Fibroblast of lung (primary cell): ENCODE results near the gene HSD17B3. TPM values are rescaled to one million over a fixed set of nuclear protein-coding genes. Genes with fewer than 3 reads are reported as not detected.
"Not testable (repeated sequence)": the region's sequence is repeated elsewhere in the genome, so short reads cannot be mapped to it uniquely, and the experiment has no call there.

Source experiments
- DNase-seq, 2 donors: peaks; one replicate each; pipeline versions ENCODE4 v3.0.0 to v3.0.0-alpha.2; 2010; ENCODE audit warnings: low read depth in 2 of 2
- H2AFZ ChIP-seq: 2 replicates; pipeline ENCODE4 v1.5.1; 2012; ENCODE audit warnings: low read length, control low read depth, inconsistent platforms
- H3K27ac ChIP-seq: 2 replicates; pipeline ENCODE4 v1.5.1; 2011; ENCODE audit warnings: low read length, control low read depth; ENCODE audit not compliant: insufficient read depth
- H3K27me3 ChIP-seq: 2 replicates; pipeline ENCODE4 v1.5.1; 2011; ENCODE audit warnings: mild to moderate bottlenecking, low read length; ENCODE audit not compliant: control insufficient read depth, insufficient read depth
- H3K36me3 ChIP-seq: 2 replicates; pipeline ENCODE4 v1.5.1; 2011; ENCODE audit warnings: low read length; ENCODE audit not compliant: control insufficient read depth, insufficient read depth
- H3K4me1 ChIP-seq: 2 replicates; pipeline ENCODE4 v1.5.1; 2011; ENCODE audit warnings: low read length; ENCODE audit not compliant: control insufficient read depth, insufficient read depth; ENCODE audit errors: extremely low read depth
- H3K4me2 ChIP-seq: 2 replicates; pipeline ENCODE4 v1.5.1; 2011; ENCODE audit warnings: low read length, control low read depth; ENCODE audit not compliant: insufficient read depth; ENCODE audit errors: extremely low read depth
- H3K4me3 ChIP-seq, 4 experiments: fragments of 200-600 bp in 1 of 4; sonication (generic) in 1 of 4; replicated peaks in 1 of 4; 2 replicates each; pipeline ENCODE4 v1.5.1; 2011 to 2016; ENCODE audit warnings: low read length in 4 of 4, low read depth in 3 of 4, mild to moderate bottlenecking in 3 of 4, control low read depth in 2 of 4, inconsistent platforms in 1 of 4, mixed read lengths in 1 of 4; ENCODE audit not compliant: insufficient read depth in 1 of 4; ENCODE audit errors: control extremely low read depth in 1 of 4
- H3K79me2 ChIP-seq: 2 replicates; pipeline ENCODE4 v1.5.1; 2012; ENCODE audit warnings: mild to moderate bottlenecking, low read length, inconsistent platforms; ENCODE audit not compliant: control insufficient read depth, insufficient read depth
- H3K9ac ChIP-seq: 2 replicates; pipeline ENCODE4 v1.5.1; 2011; ENCODE audit warnings: mild to moderate bottlenecking, low read length, control low read depth; ENCODE audit not compliant: insufficient read depth
- H3K9me3 ChIP-seq: 2 replicates; pipeline ENCODE4 v1.5.1; 2012; ENCODE audit warnings: low read depth, low read length; ENCODE audit not compliant: control insufficient read depth, insufficient read depth
- H4K20me1 ChIP-seq: 2 replicates; pipeline ENCODE4 v1.5.1; 2011; ENCODE audit warnings: low read length; ENCODE audit not compliant: control insufficient read depth, insufficient read depth; ENCODE audit errors: extremely low read depth
- CTCF ChIP-seq, 2 donors: IDR thresholded peaks in 1 of 2; conservative IDR thresholded peaks in 1 of 2; 1 replicate in 1 of 2; 2 replicates in 1 of 2; pipeline ENCODE4 v1.5.1; 2011 to 2012; ENCODE audit warnings: low read length in 2 of 2, control low read depth in 1 of 2, inconsistent platforms in 1 of 2, low read depth in 1 of 2, mild to moderate bottlenecking in 1 of 2
- EZH2 ChIP-seq: IDR thresholded peaks from 2 replicates; pipeline ENCODE4 v1.5.1; 2012; ENCODE audit warnings: low read length, control low read depth, mild to moderate bottlenecking; ENCODE audit errors: missing control alignments
- polyA plus RNA-seq, 2 donors: library from polyadenylated mRNA; depleted of rRNA in 1 of 2; stranded (reverse) in 1 of 2; unstranded in 1 of 2; fragments of >200 nt; gene quantifications; 2 replicates each; pipeline ENCODE4 v1.2.1, GENCODE V29; 2011 to 2012; ENCODE audit warnings: missing spikeins in 1 of 2
- total RNA-seq: library from RNA; depleted of rRNA; stranded (reverse); fragments of >200 nt; gene quantifications from 2 replicates; pipeline ENCODE4 v1.2.1, GENCODE V29; 2014

Gene HSD17B3
- total and polyA plus RNA-seq, 2 donors (not counting 1 experiment from before 2014, with no cell fraction given): 0.17 TPM; not detected in 1

GRCh38 chr9:96189995-96190394, 112.0 kb downstream of the HSD17B3 start:
- H3K4me1 ChIP-seq: no peaks in the 10 kb centered on the region
- H3K36me3 ChIP-seq: no peaks in the 10 kb centered on the region

GRCh38 chr9:96189581-96189980, 112.4 kb downstream of the HSD17B3 start:
- H3K79me2 ChIP-seq, H3K9ac ChIP-seq, H3K4me2 ChIP-seq, DNase-seq, H4K20me1 ChIP-seq, H3K36me3 ChIP-seq, H3K27ac ChIP-seq, H3K27me3 ChIP-seq, H3K4me1 ChIP-seq, H3K4me3 ChIP-seq, H3K9me3 ChIP-seq, H2AFZ ChIP-seq: not testable (repeated sequence)

More at GRCh38 chr9:96189995-96190394, 112.0 kb downstream of the HSD17B3 start:
- DNase-seq: no peak
- Histone ChIP-seq H3K9me3 (no peaks in the 10 kb centered on the region), H3K79me2 (no peaks in the 10 kb centered on the region), H3K4me3 (no peak overlapping the region), H3K27me3 (no peaks in the 10 kb centered on the region), H3K9ac (no peak overlapping the region), H2AFZ (no peak overlapping the region), H4K20me1 (no peaks in the 10 kb centered on the region), H3K27ac (no peak overlapping the region), H3K4me2 (no peak overlapping the region)
- TF ChIP-seq CTCF (conservative IDR thresholded peaks at IDR 0.05 in 1 of 2, IDR thresholded peaks at IDR 0.05 in 1 of 2; ENCODE audit: low read depth in 1 of 2, low read length in 2 of 2): no peak
- TF ChIP-seq EZH2: no peak

GRCh38 chr9:96188571-96188970, 113.4 kb downstream of the HSD17B3 start:
- no peak overlapping the region for H3K4me3 ChIP-seq
- no peak for TF ChIP-seq EZH2
- TF ChIP-seq CTCF (conservative IDR thresholded peaks at IDR 0.05 in 1 of 2, IDR thresholded peaks at IDR 0.05 in 1 of 2; ENCODE audit: low read depth in 1 of 2, low read length in 2 of 2): no peak

More at GRCh38 chr9:96188571-96188970, 113.4 kb downstream of the HSD17B3 start:
- Histone ChIP-seq H4K20me1 (no peaks in the 10 kb centered on the region), H3K79me2 (no peaks in the 10 kb centered on the region), H3K9ac (no peak overlapping the region), H3K9me3 (no peaks in the 10 kb centered on the region), H3K4me2 (no peak overlapping the region), H2AFZ (no peak overlapping the region), H3K4me1 (no peaks in the 10 kb centered on the region), H3K27me3 (no peaks in the 10 kb centered on the region), H3K36me3 (no peaks in the 10 kb centered on the region), H3K27ac (no peak overlapping the region)
- no peak for DNase-seq
